Rectal smooth muscle tissue (tissue), 1 donor: ENCODE measurements around the gene GRK3.
A peak's percentile ranks its signal among the peaks of the same experiment; 100 is the strongest.

Experiments
- H3K27ac ChIP-seq: one replicate; pipeline ENCODE4 v1.7.0; 2013; ENCODE audit warnings: low read depth, low read length, inconsistent platforms
- H3K27me3 ChIP-seq: one replicate; pipeline ENCODE4 v1.7.0; 2013; ENCODE audit warnings: low read length; ENCODE audit not compliant: control insufficient read depth, insufficient read depth
- H3K36me3 ChIP-seq: one replicate; pipeline ENCODE4 v1.7.0; 2013; ENCODE audit warnings: low read length; ENCODE audit not compliant: control insufficient read depth, insufficient read depth
- H3K4me1 ChIP-seq: one replicate; pipeline ENCODE4 v1.7.0; 2013; ENCODE audit warnings: low read length; ENCODE audit not compliant: control insufficient read depth, insufficient read depth
- H3K4me3 ChIP-seq: one replicate; pipeline ENCODE4 v1.7.0; 2013; ENCODE audit warnings: low read length
- H3K9ac ChIP-seq: one replicate; pipeline ENCODE4 v1.7.0; 2013; ENCODE audit warnings: low read length

GRK3 gene

DNA sequence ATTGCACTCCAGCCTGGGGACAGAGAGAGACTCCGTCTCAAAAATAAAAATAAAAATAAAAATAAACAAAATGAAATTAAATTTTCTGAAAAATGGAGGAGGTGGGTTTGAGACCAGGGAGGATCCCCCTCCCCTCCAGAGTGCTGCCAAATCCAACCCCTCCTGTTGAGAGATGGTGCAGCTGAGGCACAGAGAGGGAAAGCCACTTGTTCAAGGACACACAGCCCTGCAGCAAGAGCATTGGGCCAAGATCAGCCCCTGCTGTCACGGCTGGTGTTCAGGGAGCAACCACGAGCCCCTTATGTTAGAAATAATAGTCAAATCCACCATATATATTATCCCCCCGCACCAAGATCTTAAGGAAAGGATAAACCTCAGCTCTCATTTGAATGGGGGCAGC, 180.2 kb downstream of the GRK3 start:
- Histone ChIP-seq H3K4me1 (no peaks in the 10 kb centered on the region), H3K4me3 (no peak overlapping the region), H3K27me3 (no peaks in the 10 kb centered on the region), H3K36me3 (no peaks in the 10 kb centered on the region), H3K9ac (no peak overlapping the region), H3K27ac (no peak overlapping the region)

DNA sequence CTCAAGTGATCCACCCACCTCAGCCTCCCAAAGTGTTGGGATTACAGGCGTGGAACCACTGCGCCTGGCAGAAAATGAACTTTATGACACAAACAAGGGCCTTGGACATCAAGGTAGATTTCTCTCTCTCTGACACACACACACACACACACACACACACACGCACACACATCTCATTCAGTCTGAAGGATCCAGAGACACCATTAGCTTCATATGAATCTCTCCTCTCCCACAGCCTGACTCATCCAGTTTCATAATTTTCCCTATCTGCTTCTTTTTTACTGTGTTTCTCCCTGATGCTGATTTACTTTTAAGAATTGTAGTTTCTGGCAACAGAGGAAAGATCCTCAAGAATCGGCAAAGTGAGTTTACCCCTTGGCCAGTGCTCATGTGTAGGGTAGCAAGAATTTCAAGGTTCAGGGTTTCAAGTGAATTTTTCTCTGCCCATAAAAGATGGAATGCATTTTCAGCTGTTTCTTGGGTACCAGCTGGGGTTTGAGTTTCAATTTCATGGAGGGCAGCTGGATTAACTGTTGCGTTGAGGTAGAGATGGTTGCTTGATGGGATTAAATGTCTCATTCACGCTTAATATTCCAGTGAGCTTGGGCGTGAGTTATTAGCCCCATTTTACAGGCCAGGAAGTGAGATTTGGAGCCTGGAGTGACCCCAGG, 181.0 kb downstream of the GRK3 start:
- Histone ChIP-seq H3K4me1 (no peaks in the 10 kb centered on the region), H3K36me3 (no peaks in the 10 kb centered on the region), H3K4me3 (no peak overlapping the region), H3K27me3 (no peaks in the 10 kb centered on the region), H3K27ac (no peak overlapping the region), H3K9ac (no peak overlapping the region)

DNA sequence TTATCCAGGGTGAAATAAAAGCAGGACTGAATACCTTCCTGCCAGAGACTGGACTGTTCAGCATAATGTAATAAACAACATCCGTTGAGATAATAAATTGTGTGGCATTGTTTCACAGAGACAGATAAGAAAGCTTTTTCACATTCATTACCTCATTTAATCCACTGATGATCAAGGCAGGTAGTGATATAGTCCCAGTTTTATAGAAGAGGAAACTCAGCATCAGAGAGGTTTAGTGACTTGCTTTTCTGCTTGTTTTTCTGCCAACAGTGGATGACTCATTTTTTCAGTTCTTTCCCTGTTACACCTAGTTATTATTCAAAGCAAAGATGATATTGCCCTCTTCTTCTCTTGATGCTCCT, 181.5 kb downstream of the GRK3 start:
- no peaks in the 10 kb centered on the region for H3K4me1 ChIP-seq
- no peaks in the 10 kb centered on the region for H3K27me3 ChIP-seq
- no peak overlapping the region for H3K4me3 ChIP-seq
- no peaks in the 10 kb centered on the region for H3K36me3 ChIP-seq
- H3K9ac ChIP-seq, result no peak overlapping the region
- H3K27ac ChIP-seq, result no peak overlapping the region

DNA sequence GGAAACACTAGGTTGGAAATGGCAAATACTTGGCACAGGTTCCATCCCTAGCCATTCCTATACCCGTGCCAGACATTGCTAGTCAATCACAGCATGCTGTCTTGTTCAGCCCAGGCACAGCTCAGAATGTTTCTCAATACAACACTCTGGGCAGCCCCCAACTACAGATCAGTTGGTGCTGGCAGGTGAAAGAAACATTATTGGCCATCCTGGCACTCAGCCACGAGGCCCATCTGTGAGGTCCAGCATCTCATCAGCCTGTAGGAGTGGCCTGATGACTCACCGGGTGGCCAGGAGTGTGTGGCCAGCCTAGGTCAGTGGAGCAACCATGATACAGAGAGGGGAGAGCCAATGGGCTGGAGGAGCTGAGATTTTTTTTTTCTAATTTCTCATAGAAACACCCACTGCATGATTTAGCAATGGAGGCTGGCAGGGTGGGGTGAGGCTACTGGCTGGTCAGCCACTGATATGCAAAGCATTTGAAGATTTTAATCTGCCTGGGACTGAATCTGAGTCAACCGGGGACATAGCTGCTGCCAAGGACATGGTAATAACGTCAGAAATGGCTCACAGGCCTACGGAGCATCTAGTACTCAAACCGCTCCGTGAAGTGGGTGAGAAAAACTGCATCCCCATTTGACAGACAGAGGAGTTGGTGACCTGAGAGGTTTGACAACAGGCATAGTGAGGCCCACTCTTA, 182.9 kb downstream of the GRK3 start:
- no peak overlapping the region for H3K27ac ChIP-seq
- H3K4me1 ChIP-seq, result no peaks in the 10 kb centered on the region
- H3K36me3 ChIP-seq, result no peaks in the 10 kb centered on the region
- no peaks in the 10 kb centered on the region for H3K27me3 ChIP-seq
- no peak overlapping the region for H3K9ac ChIP-seq
- H3K4me3 ChIP-seq, result no peak overlapping the region

DNA sequence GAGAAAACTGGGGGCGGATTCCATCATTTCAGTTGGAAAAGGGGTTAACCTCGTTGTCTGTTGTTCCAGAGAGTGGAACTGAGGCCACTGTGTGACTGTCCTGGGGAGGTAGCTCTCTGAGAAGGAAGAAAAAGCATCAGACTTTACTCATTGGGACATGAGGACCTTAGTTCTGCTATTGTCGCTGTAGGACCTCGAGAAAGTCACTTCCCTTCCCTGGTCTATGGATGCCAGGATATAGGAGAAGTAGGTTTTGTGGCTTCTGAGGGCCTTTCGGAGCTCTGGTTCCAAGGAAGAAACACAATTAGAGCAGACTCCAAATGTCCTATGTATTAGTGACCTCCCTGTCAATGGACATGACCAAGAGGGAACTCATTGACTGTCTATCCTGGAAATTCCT, 183.7 kb downstream of the GRK3 start:
- no peaks in the 10 kb centered on the region for H3K36me3 ChIP-seq
- H3K27ac ChIP-seq, result no peak overlapping the region
- no peak overlapping the region for H3K4me3 ChIP-seq
- no peak overlapping the region for H3K9ac ChIP-seq
- H3K4me1 ChIP-seq, result no peaks in the 10 kb centered on the region
- H3K27me3 ChIP-seq, result no peaks in the 10 kb centered on the region

DNA sequence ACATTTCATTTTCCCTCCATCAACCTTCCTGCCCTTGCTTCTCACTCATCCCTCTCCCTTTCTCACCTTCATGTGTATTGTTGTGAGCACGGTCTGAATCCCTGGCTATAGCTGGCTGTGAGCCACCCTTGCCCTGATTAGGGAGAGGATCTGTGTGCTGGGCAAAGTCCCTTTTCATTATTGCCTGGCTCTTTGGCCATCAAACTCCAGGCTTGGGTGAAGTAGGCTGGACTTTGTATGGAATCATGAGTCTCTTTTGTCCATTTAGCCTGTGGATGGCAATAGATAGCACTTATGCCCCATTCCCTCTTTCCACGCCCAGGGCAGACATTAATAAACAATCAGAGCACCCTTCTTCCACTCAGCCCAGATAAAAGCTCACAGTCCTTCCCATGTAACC, 184.2 kb downstream of the GRK3 start:
- no peak overlapping the region for H3K4me3 ChIP-seq
- H3K9ac ChIP-seq, result no peak overlapping the region

DNA sequence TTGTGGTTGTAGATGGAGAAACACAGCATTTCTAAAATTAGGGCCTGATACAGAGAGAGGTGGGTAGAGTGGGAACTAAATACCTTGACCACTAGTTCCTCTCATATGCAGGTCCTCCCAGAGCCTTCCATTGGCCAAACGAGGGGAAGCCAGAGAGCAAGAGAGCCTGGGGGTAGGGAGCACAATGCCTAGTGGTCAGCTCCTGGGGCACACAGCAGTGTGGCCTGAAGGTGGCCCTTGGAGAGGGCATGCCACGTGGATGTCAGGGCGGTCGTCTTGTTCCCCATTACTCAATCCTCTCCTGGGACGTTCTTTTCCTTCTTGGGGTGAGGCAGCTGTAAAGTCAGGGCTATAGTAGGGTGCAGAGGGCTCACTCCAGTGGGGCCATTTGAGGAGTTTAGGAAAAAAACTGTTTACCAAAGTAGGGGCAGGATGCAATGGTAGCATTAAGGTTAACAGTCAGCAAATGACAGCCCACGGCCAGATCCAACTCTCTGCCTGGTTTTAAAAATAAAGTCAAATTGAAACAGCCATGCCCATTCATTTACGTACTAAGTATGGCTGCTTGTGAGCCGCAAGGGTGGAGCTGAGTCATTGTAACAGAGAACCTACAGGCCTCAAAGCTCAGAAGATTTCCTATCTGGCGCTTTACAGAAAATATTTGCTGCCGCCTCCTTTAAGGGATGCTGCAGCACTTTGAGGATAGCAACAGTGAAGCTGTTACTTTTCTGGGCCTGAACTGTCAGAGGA, 185.1 kb downstream of the GRK3 start:
- no peaks in the 10 kb centered on the region for H3K4me1 ChIP-seq
- H3K27ac ChIP-seq, result no peak overlapping the region
- H3K36me3 ChIP-seq, result no peaks in the 10 kb centered on the region
- no peak overlapping the region for H3K4me3 ChIP-seq
- H3K27me3 ChIP-seq, result no peaks in the 10 kb centered on the region
- H3K9ac ChIP-seq, result no peak overlapping the region

More for the DNA sequence above, 184.2 kb downstream of the GRK3 start:
- Histone ChIP-seq H3K27ac (no peak overlapping the region), H3K4me1 (no peaks in the 10 kb centered on the region), H3K36me3 (no peaks in the 10 kb centered on the region), H3K27me3 (no peaks in the 10 kb centered on the region)

DNA sequence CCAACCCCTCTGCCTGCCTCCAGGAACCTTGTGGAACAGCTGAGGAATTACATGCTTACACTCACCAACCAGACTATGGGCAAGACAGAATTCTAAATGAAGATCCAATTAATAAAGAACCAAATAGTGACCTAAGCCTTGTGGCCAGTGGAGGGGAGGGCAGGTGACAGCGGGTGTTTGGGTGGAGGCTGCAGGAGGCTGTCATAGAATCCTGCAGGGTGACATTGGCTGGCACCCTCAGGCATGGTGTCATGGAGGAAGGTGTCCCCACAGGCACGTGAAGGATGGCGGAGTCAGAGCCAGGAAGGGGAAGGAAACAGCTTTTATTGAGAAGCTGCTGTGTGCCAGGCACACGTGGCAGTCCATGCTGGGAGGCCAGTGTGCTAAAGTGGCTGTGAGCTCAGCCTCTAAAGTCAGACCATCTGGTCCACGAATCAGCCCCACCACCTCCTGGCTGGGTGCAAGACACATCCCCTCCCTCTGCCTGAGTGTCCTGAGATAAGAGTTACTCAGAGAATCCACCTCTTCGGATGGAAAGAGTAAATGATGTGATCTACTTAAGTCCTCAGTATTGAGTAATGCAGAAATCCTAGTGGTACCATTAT, 186.2 kb downstream of the GRK3 start:
- Histone ChIP-seq H3K27me3 (no peaks in the 10 kb centered on the region), H3K27ac (no peak overlapping the region), H3K9ac (no peak overlapping the region), H3K4me3 (no peak overlapping the region), H3K4me1 (no peaks in the 10 kb centered on the region), H3K36me3 (no peaks in the 10 kb centered on the region)

DNA sequence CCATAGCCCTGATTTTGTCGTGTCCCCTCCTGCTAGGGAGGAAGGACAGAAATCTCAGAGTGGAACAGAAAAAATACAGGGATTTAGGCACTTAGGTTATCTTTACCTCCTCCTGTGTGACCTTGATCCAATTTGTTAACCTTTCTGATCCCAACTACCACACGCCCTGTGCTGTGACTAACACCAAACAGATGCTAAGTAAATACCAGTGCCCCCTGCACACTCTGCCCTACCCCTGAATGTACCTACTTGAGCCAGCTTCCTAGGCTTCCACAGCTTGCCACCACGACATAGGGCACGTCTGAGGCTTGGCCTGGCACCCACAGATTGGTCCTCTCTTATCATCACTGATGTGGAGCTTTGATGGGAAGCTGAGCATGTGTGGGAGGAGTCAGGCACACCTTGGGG, 186.7 kb downstream of the GRK3 start:
- no peak overlapping the region for H3K4me3 ChIP-seq
- H3K4me1 ChIP-seq, result no peaks in the 10 kb centered on the region
- no peaks in the 10 kb centered on the region for H3K36me3 ChIP-seq
- H3K27me3 ChIP-seq, result no peaks in the 10 kb centered on the region
- H3K9ac ChIP-seq, result no peak overlapping the region
- H3K27ac ChIP-seq, result no peak overlapping the region

DNA sequence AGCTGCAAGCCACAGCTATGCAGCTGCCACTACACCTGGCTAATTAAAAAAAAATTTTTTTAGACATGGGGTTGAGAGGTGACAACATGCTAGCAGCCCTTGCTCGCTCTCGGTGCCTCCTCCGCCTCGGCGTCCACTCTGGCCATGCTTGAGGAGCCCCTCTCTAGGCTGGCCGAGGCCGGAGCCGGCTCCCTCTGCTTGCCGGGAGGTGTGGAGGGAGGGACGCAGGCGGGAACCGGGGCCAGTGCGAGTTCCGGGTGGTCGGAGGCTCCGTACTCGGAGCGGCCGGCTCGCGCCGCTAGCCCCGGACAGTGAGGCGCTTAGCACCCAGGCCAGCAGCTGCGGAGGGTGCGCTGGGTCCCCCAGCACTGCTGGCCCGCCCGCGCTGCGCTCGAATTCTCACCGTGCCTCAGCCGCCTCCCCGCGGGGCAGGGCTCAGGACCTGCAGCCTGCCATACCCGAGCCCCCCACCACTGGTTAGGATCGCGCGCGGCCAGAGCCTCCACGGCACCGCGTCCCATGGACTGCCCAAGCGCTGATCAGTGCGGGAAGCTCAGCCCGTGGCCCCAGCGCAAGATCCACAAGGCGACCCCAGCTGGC, 188.2 kb downstream of the GRK3 start:
- Histone ChIP-seq H3K27me3 (no peaks in the 10 kb centered on the region), H3K4me1 (no peaks in the 10 kb centered on the region), H3K27ac (no peak overlapping the region), H3K36me3 (no peaks in the 10 kb centered on the region), H3K4me3 (no peak overlapping the region), H3K9ac (no peak overlapping the region)

DNA sequence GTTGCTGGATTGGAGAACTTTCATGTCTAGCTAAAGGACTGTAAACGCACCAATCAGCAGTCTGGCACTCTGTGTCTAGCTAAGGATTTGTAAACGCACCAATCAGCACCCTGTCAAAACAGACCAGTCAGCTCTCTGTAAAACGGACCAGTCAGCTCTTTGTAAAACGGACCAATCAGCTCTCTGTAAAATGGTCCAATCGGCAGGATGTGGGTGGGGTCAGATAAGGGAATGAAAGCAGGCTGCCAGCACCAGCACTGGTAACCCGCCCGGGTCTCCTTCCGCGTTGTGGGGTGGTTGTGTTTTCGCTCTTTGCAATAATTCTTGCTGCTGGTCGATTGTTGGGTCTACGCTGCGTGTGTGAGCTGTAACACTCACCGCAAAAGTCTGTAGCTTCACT, 188.8 kb downstream of the GRK3 start:
- no peak overlapping the region for H3K27ac ChIP-seq

DNA sequence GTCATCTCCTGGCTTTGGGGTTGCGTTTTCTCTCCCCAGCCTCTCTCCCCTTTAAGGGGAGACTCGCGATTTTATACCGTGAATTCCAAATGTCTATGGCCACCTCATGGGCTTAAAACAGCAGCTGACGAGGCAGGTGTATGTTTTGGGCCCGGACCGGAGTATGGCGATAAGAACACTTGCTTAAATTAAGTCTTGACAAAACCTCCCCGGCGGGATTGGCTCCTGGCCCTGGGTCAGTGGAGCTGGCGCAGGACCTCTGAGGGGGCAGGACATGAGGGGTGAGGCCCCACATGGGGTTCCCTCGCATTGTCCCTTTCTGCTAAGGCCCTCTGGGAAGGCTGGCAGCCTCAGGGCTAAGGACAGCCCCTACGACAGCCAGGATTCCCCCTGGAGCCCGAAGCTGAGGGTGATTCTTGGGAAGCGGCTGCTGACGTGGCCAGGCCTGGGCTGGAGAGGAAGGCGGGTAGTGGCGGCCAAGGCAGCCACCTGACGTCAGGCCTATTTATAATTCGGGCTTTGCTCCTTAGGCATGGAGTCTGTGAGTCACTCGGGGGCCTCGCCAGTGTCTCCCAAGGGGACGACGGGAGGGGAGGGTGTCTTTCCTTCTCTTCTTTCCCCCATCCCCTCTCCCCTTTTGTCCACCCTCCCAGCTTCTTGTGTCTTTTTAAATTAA, 190.2 kb downstream of the GRK3 start:
- Histone ChIP-seq H3K4me1 (no peaks in the 10 kb centered on the region), H3K36me3 (no peaks in the 10 kb centered on the region), H3K27me3 (no peaks in the 10 kb centered on the region), H3K4me3 (no peak overlapping the region), H3K27ac (peak overlapping the region; percentile 67), H3K9ac (no peak overlapping the region)

More for the DNA sequence above, 188.8 kb downstream of the GRK3 start:
- Histone ChIP-seq H3K36me3 (no peaks in the 10 kb centered on the region), H3K4me3 (no peak overlapping the region), H3K27me3 (no peaks in the 10 kb centered on the region), H3K4me1 (no peaks in the 10 kb centered on the region), H3K9ac (no peak overlapping the region)
